Measurements from ENCODE around the gene LMCD1. TPM values are rescaled to one million over a fixed set of nuclear protein-coding genes. Genes with fewer than 3 reads are reported as not detected.

Gene LMCD1
- total and polyA plus RNA-seq, 2 of the 8 experiments (the other 6 are each of a cell fraction or from before 2014, with no cell fraction given), result 12.3 to 26.5 TPM

GRCh38 chr3:8607234-8608040, 105.8 kb downstream of the LMCD1 start:
- 93% methylated on average over 7 of the region's 7 CpGs; no CpG with 5 or more reads in 1 of the 2 experiments for WGBS, 2 experiments (ENCODE audit: extremely low coverage in 1 of 2, insufficient coverage in 1 of 2, insufficient read length in 1 of 2, insufficient replicate concordance in 2 of 2, low coverage in 1 of 2, low lambda C conversion rate in 2 of 2, missing lambda C conversion rate in 1 of 2)
- ChIA-PET CTCF (ENCODE audit: partially characterized antibody) (interaction anchor here (0.6 to 4.2 kb wide), 18 partner anchors 10 to 1813 kb away, joined by 3 to 24 read pairs (median 3); no protein-coding TSS in a partner anchor), POLR2A (ENCODE audit: partially characterized antibody) (no interaction called here)
- Histone ChIP-seq H3K79me2 (ENCODE audit: control insufficient read depth in 1 of 2, insufficient read depth in 2 of 2, low read length in 2 of 2) (no peaks in the 10 kb centered on the region), H4K8ac (ENCODE audit: extremely low read depth, insufficient read depth, low read length) (no peak overlapping the region), H3K56ac (replicated peaks; ENCODE audit: insufficient read length, low read depth, low read length) (no peak overlapping the region), H2BK20ac (ENCODE audit: low read length) (no peak overlapping the region; the same call in 1 of the 2 replicates), H3K9me3 (ENCODE audit: insufficient read depth in 2 of 2, low read depth in 1 of 2, low read length in 1 of 2) (0 out of 4 replicates have a peak, but pooled peaks cover 0 to 3% of the 10 kb centered on the region in 2 experiments), H2BK5ac (ENCODE audit: low read depth, low read length) (no peak overlapping the region), H3K27ac (ENCODE audit: low read depth, low read length) (no peak overlapping the region), H2BK12ac (ENCODE audit: low read depth, low read length) (peak overlapping the region; percentile 17; the same call in 1 of the 2 replicates), H3K23me2 (ENCODE audit: low read depth, low read length) (no peaks in the 10 kb centered on the region), H3K14ac (ENCODE audit: insufficient read length) (no peak overlapping the region), H3K4ac (replicated peaks; ENCODE audit: insufficient read length, low read depth, low read length) (no peak overlapping the region), H2AFZ (ENCODE audit: low read length) (no peak overlapping the region), H3K9ac (replicated peaks in 1 of 4; ENCODE audit: extremely low read depth in 1 of 4, low read depth in 3 of 4, low read length in 3 of 4) (no peak overlapping the region; a peak in 1 of 7 replicates), H3K4me2 (ENCODE audit: insufficient read depth in 1 of 2, low read depth in 2 of 2, low read length in 2 of 2) (no peak overlapping the region), H3K79me1 (ENCODE audit: low read depth, low read length) (no peaks in the 10 kb centered on the region), H4K20me1 (replicated peaks in 1 of 2; ENCODE audit: control insufficient read depth in 1 of 2, insufficient read depth in 2 of 2, low read length in 2 of 2) (no peaks in the 10 kb centered on the region), H2BK15ac (ENCODE audit: low read length) (no peak overlapping the region), H3K23ac (ENCODE audit: insufficient read length) (no peak overlapping the region), H3K18ac (ENCODE audit: extremely low read depth, low read length) (no peak overlapping the region; the same call in 1 of the 2 replicates), H3K36me3 (ENCODE audit: control insufficient read depth in 2 of 4, insufficient read depth in 4 of 4, low read length in 3 of 4) (no peaks in the 10 kb centered on the region), H2AK5ac (ENCODE audit: low read depth, low read length) (no peak overlapping the region), H2BK120ac (replicated peaks; ENCODE audit: low read depth, low read length) (no peak overlapping the region), H3K4me1 (replicated peaks in 1 of 4; ENCODE audit: control insufficient read depth in 3 of 4, insufficient read depth in 4 of 4, low read length in 3 of 4) (peaks cover 0 to 2% (median 1%) of the 10 kb centered on the region in 4 experiments; a peak in 2 of 7 replicates), H4K91ac (replicated peaks; ENCODE audit: insufficient read length, low read length) (no peak overlapping the region), H3K27me3 (replicated peaks in 1 of 4; ENCODE audit: control insufficient read depth in 3 of 4, extremely low read depth in 1 of 4, insufficient read depth in 3 of 4, low read length in 3 of 4) (no peaks in the 10 kb centered on the region; a peak in 1 of 7 replicates), H3K4me3 (ENCODE audit: extremely low read depth in 1 of 4, insufficient read depth in 2 of 4, low read depth in 3 of 4, low read length in 4 of 4) (no peak overlapping the region), H4K5ac (ENCODE audit: insufficient read length, low read depth, low read length) (no peak overlapping the region)
- no peak for FAIRE-seq
- no peak for TF ChIP-seq POU5F1 (IDR thresholded peaks at IDR 0.05; ENCODE audit: low read depth, low read length)
- no peak for TF ChIP-seq CREB1 (IDR thresholded peaks at IDR 0.05)
- peak; percentile 84 to 88 for TF ChIP-seq RAD21 (IDR thresholded peaks at IDR 0.05 in 1 of 2, conservative IDR thresholded peaks at IDR 0.05 in 1 of 2; ENCODE audit: low read depth in 2 of 2, low read length in 2 of 2)
- TF ChIP-seq CTCF (IDR thresholded peaks at IDR 0.05; ENCODE audit: control extremely low read depth in 1 of 3, insufficient read depth in 1 of 3, low read depth in 1 of 3, low read length in 3 of 3), result peak; percentile 64 to 67 (median 65)
- DNase-seq (ENCODE audit: low read depth in 1 of 2, low spot score in 2 of 2), result peak in 1 of 2 experiments; percentile 50

Measured in H1 (cell line).